HepG2 (cell line): ENCODE results near the gene PRRT2. TPM values are rescaled to one million over a fixed set of nuclear protein-coding genes. Genes with fewer than 3 reads are reported as not detected.
A peak's percentile ranks its signal among the peaks of the same experiment; 100 is the strongest.

ENCODE experiments used
- AGO1 ChIP-seq: fragments of 200-400 bp; formaldehyde crosslinking; IDR thresholded peaks from 2 replicates; pipeline ENCODE4 v1.6.1; 2017; ENCODE audit warnings: mild to moderate bottlenecking, low read depth, low read length, moderate library complexity; ENCODE audit not compliant: poor library complexity, severe bottlenecking
- CAMTA2 ChIP-seq: sonication (generic); formaldehyde crosslinking; IDR thresholded peaks from 2 replicates; pipeline ENCODE4 v1.4.0; 2020; ENCODE audit warnings: mild to moderate bottlenecking, missing genetic modification reagents, borderline replicate concordance
- HMGXB3 ChIP-seq: sonication (generic); formaldehyde crosslinking; IDR thresholded peaks from 2 replicates; pipeline ENCODE4 v1.4.0; 2020; ENCODE audit warnings: missing genetic modification reagents, borderline replicate concordance
- MEIS1 ChIP-seq: sonication (generic); formaldehyde crosslinking; IDR thresholded peaks from 2 replicates; pipeline ENCODE4 v1.9.0; 2021; ENCODE audit warnings: mild to moderate bottlenecking, missing genetic modification reagents, moderate library complexity, borderline replicate concordance
- SMAD9 ChIP-seq: sonication (generic); formaldehyde crosslinking; IDR thresholded peaks from 2 replicates; pipeline ENCODE4 v1.5.1; 2020; ENCODE audit warnings: mild to moderate bottlenecking, missing genetic modification reagents
- STAT5B ChIP-seq: sonication (generic); formaldehyde crosslinking; IDR thresholded peaks from 2 replicates; pipeline ENCODE4 v1.4.0; 2020; ENCODE audit warnings: missing genetic modification reagents
- TRIM24 ChIP-seq: sonication (generic); formaldehyde crosslinking; IDR thresholded peaks from 2 replicates; pipeline ENCODE4 v1.8.0; 2022; ENCODE audit warnings: mild to moderate bottlenecking, missing genetic modification reagents
- ZBTB20 ChIP-seq: sonication (generic); formaldehyde crosslinking; IDR thresholded peaks from 2 replicates; pipeline ENCODE4 v1.8.1; 2023; ENCODE audit warnings: missing genetic modification reagents, low read depth, mild to moderate bottlenecking, borderline replicate concordance
- ZBTB34 ChIP-seq: sonication (generic); formaldehyde crosslinking; IDR thresholded peaks from 2 replicates; pipeline ENCODE4 v1.8.0; 2022; ENCODE audit warnings: mild to moderate bottlenecking, missing genetic modification reagents
- ZFY ChIP-seq: sonication (generic); formaldehyde crosslinking; IDR thresholded peaks from 2 replicates; pipeline ENCODE4 v1.4.0; 2020; ENCODE audit warnings: missing genetic modification reagents
- ZNF350 ChIP-seq: sonication (generic); formaldehyde crosslinking; IDR thresholded peaks from 2 replicates; pipeline ENCODE4 v1.4.0; 2020; ENCODE audit warnings: mild to moderate bottlenecking, low read depth, missing genetic modification reagents, borderline replicate concordance
- ZNF441 ChIP-seq: sonication (generic); formaldehyde crosslinking; IDR thresholded peaks from 2 replicates; pipeline ENCODE4 v1.7.0; 2021; ENCODE audit warnings: missing genetic modification reagents, borderline replicate concordance
- ZNF572 ChIP-seq: sonication (generic); formaldehyde crosslinking; IDR thresholded peaks from 2 replicates; pipeline ENCODE4 v1.5.1; 2020; ENCODE audit warnings: mild to moderate bottlenecking, missing genetic modification reagents
- ZNF720 ChIP-seq: sonication (generic); formaldehyde crosslinking; IDR thresholded peaks from 2 replicates; pipeline ENCODE4 v1.4.0; 2020; ENCODE audit warnings: missing genetic modification reagents
- ZNF770 ChIP-seq: sonication (generic); formaldehyde crosslinking; IDR thresholded peaks from 2 replicates; pipeline ENCODE4 v1.5.0; 2020; ENCODE audit warnings: mild to moderate bottlenecking, missing genetic modification reagents
- ZSCAN30 ChIP-seq: sonication (generic); formaldehyde crosslinking; IDR thresholded peaks from 2 replicates; pipeline ENCODE4 v1.5.0; 2020; ENCODE audit warnings: mild to moderate bottlenecking, missing genetic modification reagents
- ZZZ3 ChIP-seq: sonication (generic); formaldehyde crosslinking; IDR thresholded peaks from 2 replicates; pipeline ENCODE4 v1.4.0; 2020; ENCODE audit warnings: missing genetic modification reagents, mild to moderate bottlenecking, borderline replicate concordance
- polyA plus RNA-seq, 8 experiments: library from polyadenylated mRNA; depleted of rRNA in 3 of 8; stranded (reverse) in 7 of 8; unstranded in 1 of 8; fragments of >200 nt; fragmentation: Illumina TruSeq in 4 of 8; extraction: Trizol in 4 of 8; gene quantifications; 2 replicates each; pipeline versions ENCODE4 v1.2.1 to v1.2.3, GENCODE V29; 2011 to 2016; ENCODE audit warnings: low read depth in 4 of 8, missing spikeins in 1 of 8, mixed read lengths in 1 of 8; ENCODE audit not compliant: insufficient read depth in 1 of 8
- total RNA-seq, 5 experiments: library from RNA; depleted of rRNA; stranded (reverse); fragments of >200 nt; fragmentation: Illumina TruSeq; extraction: Trizol; gene quantifications; 2 replicates each; pipeline ENCODE4 v1.2.3, GENCODE V29; 2016; ENCODE audit warnings: low read depth in 1 of 5
- TF ChIP-seq, protein P1 (sequence below): sonication (generic); formaldehyde crosslinking; IDR thresholded peaks from 2 replicates; pipeline ENCODE4 v1.4.0; 2020; ENCODE audit warnings: missing genetic modification reagents

Gene PRRT2
- total and polyA plus RNA-seq, 2 of the 13 experiments (the other 11 are each of a cell fraction or from before 2014, with no cell fraction given), result 0.51 to 1.1 TPM

DNA sequence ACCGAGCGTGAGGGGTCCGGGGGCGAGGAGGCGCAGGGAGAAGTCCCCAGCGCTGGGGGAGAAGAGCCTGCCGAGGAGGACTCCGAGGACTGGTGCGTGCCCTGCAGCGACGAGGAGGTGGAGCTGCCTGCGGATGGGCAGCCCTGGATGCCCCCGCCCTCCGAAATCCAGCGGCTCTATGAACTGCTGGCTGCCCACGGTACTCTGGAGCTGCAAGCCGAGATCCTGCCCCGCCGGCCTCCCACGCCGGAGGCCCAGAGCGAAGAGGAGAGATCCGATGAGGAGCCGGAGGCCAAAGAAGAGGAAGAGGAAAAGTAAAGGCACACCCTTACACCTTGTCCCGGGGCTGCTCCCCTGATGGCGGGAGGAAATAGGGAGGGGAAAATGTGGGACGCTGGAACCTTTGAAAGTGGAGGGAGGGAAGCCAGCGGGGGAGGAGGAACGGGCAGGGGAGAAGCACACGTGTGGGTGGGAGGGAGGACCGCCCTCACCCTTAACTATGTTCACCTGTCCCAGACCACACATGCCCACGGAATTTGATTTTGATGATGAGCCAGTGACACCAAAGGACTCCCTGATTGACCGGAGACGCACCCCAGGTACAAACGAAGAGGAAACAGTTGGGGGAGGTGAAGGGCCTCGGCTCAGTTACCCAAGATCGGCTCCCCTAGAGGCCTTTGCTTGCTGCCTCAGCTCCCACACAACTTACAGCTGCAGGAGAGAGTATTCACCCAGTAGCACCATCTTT, 4.9 kb downstream of the PRRT2 start (continued):
- no peak for TF ChIP-seq ZBTB20 (CRISPR knock-in tag)
- peak; percentile 36; the same call in 1 of the 2 replicates for TF ChIP-seq SMAD9
- peak; percentile 9; the same call in 1 of the 2 replicates for TF ChIP-seq HMGXB3 (CRISPR knock-in tag)
- no peak for TF ChIP-seq ZBTB34 (CRISPR knock-in tag)
- TF ChIP-seq STAT5B (CRISPR knock-in tag), result no peak
- TF ChIP-seq ZNF441 (CRISPR knock-in tag), result no peak
- TF ChIP-seq ZSCAN30 (CRISPR knock-in tag), result peak; percentile 26; the same call in 1 of the 2 replicates
- TF ChIP-seq ZNF720 (CRISPR knock-in tag), result no peak
- TF ChIP-seq AGO1, result no peak
- peak; percentile 25; the same call in 1 of the 2 replicates for TF ChIP-seq ZFY (CRISPR knock-in tag)
- peak; percentile 55; the same call in 1 of the 2 replicates for TF ChIP-seq TRIM24 (CRISPR knock-in tag)
- TF ChIP-seq CAMTA2 (CRISPR knock-in tag), result no peak
- peak; percentile 82 for TF ChIP-seq ZNF770 (CRISPR knock-in tag)
- TF ChIP-seq ZNF572, result 0 out of 2 replicates have a peak, but pooled peaks have one; percentile 14
- peak; percentile 4; the same call in 1 of the 2 replicates for TF ChIP-seq ZNF350 (CRISPR knock-in tag)
- peak; percentile 26; the same call in 1 of the 2 replicates for TF ChIP-seq ZZZ3
- TF ChIP-seq MEIS1 (CRISPR knock-in tag), result no peak
- TF ChIP-seq, protein P1, sequence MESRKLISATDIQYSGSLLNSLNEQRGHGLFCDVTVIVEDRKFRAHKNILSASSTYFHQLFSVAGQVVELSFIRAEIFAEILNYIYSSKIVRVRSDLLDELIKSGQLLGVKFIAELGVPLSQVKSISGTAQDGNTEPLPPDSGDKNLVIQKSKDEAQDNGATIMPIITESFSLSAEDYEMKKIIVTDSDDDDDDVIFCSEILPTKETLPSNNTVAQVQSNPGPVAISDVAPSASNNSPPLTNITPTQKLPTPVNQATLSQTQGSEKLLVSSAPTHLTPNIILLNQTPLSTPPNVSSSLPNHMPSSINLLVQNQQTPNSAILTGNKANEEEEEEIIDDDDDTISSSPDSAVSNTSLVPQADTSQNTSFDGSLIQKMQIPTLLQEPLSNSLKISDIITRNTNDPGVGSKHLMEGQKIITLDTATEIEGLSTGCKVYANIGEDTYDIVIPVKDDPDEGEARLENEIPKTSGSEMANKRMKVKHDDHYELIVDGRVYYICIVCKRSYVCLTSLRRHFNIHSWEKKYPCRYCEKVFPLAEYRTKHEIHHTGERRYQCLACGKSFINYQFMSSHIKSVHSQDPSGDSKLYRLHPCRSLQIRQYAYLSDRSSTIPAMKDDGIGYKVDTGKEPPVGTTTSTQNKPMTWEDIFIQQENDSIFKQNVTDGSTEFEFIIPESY (CRISPR knock-in tag), result 0 out of 2 replicates have a peak, but pooled peaks have one; percentile 4
